Non-pigmented ciliary epithelial cell (primary cell): ENCODE measurements around the gene CLIP4.

Experiments used
- DNase-seq: peaks from one replicate; pipeline ENCODE4 v3.0.0-alpha.2; 2010; ENCODE audit warnings: low read depth

The CLIP4 gene

DNA sequence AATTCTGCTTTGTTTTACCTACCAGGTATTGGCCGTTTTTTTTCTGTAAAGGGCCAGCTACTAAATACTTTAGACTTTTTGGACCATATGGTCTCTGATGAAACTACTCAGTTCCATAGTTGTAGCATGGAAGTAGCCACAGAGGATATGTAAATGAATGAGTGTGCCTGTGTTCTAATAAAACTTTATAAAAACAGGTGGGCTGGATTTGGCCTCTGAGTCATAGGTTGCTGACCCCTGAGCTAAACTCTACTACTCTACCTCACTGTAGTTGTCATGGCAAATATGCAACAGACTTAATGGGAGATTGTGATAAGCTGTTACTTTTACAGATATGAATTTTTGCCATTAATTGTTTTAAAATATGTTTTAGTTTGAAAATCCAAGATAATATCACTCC lies 19.7 kb downstream of the CLIP4 start:
- no peak for DNase-seq

DNA sequence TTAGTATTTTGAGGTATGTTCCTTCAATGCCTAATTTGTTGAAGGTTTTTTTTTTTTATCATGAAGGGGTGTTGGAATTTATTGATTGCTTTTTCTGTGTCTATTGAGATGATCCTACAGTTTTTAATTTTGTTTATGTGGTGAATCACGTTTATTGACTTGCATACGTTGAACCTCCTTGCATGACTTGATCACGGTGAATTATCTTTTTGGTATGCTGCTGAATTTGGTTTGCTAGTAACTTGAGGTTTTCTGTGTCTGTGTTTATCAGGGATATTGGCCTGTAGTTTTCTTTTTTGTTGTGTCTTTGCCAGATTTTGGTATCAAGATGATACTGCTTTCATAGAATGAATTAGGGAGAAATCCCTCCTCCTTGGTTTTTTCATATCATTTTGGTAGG lies 23.9 kb downstream of the CLIP4 start:
- no peak for DNase-seq

DNA sequence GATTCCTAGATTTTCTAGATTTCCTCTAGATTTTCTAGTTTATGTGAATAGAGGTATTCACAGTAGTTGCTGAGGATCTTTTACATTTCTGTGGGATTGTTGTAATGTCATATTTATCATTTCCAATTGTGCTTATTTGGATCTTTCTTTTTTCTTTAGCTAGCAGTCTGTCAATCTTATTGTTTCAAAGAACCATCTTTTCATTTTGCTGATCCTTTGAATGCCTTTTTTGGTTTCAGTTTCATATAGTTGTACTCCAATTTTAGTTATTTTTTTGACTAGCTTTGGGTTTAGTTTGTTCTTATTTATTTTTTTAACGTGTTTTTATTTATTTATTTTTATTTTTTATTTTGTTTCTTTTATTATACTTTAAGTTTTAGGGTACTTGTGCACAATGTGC lies 24.5 kb downstream of the CLIP4 start:
- no peak for DNase-seq

DNA sequence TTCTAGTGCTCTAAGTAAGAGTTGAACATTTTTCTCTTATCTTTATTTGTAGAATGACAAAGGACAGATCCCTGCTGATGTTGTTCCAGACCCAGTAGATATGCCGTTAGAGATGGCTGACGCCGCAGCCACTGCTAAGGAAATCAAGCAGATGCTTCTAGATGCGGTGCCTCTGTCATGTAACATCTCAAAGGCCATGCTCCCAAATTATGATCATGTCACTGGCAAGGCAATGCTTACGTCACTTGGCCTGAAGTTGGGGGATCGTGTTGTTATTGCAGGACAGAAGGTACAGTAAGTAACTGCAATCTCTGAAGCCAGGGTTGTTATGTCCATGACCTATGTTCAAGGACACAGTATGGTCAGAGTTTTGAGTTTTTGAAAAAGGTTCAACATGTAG lies 28.4 kb downstream of the CLIP4 start:
- DNase-seq: no peak

DNA sequence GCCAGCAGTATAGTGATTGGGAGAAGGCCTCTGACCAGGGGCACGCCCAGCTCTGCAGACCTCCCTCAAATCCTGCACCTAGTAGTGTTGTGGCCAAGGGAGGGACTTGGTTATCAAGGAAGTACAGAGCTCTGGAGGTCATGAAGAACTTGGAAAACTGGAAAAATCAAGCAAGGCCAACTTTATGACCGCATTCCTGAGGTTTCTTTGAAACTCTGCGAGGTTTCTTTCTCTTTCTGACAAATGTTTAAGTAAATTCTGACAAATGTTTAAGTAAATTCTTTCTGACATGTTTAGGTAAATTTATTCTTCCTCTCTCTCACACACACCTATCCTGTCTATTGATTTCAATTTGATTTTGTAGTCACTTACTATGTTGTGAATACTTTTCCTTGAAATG lies 31.0 kb downstream of the CLIP4 start:
- DNase-seq: no peak

DNA sequence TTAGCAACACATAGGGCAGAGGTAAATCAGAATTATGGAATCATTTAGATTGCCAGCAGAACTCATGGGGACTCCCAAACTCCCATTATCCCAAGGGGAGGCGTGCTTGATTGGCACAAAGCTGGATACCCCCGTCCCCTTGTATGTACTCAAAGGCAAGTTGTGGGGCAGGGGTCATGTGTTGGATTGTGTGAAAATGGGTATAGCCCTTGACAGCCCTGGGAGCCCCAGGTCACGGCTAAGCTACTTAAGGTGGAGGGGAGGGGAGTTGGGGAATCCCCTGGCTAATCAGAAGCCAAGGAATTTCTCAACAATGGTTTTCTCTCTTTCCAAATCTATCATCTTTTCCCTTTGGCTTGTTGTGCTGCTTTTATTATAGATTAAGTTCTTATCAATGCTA lies 32.7 kb downstream of the CLIP4 start:
- no peak for DNase-seq

DNA sequence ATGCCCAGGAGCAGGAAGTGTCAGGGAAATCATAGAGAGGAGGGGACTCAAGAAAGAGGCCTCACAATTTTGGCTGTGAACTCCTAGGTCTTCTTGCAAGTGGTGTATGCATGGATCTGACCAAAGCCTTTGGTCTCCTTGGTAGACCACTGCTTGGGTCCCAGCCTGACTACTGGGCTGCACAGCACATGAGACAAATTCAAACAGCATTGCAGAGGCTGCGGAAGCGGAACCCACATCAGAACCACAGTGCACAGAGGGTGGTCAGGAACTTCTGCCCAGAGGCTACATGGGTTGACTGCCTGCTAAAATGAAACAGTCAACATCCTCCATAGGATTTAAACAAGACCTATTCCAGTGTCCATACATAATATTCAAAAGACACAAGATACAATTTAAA lies 39.4 kb downstream of the CLIP4 start:
- no peak for DNase-seq

DNA sequence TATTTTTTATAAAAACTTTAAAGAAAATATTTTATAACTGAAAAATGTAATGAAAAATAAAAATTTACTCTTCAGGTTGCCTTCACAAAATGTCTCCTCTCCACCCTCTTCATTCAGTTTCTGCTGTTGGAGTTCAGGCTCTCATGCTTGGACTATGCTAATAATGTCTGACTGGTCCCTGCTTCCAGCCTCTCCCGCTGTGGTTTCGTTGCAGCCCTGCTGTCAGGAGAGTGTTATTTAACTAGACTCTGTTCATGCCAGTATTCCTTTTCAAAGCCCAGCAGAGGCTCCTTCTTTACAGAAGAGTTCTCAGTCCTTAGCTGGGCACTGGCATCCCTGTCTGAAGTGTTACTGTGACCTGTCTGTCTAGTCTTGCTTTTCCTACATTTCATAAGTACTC lies 40.4 kb downstream of the CLIP4 start:
- no peak for DNase-seq

DNA sequence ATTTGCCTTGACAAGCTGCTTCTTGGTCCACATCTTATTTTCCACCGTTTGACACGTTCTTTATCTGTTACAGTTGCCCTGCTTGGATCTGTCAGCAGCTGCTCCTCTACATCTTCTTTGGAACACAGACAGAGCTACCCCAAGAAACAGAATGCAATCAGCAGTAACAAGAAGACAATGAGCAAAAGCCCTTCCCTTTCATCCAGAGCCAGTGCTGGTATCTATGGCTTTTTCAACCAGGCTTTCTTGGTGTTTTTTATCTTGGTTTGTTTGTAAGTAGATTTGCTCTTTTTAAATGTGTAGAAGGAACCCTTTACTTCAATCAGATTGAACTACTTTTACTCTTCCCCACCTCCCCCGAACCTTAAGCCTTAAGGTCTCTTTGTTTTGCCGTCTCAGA lies 41.9 kb downstream of the CLIP4 start:
- no peak for DNase-seq

DNA sequence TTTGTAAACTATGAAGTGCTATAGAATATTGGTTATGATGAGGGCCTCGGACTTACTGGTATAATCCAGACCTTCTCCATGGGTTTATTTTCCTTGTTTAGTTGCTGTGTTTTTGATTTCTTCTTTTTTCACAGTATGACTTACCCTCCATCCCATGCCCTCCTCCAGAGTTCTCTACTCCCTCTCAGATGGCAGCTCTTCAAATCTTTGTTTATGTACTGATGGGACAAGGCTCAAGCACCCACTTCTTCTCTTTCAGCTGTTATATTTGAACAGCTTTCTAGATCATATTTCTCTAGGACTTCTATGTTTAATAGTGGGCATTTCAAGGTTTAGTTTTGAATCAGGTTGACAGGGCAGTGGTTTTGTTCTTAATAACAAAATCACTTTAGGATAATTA lies 43.9 kb downstream of the CLIP4 start:
- DNase-seq: no peak

DNA sequence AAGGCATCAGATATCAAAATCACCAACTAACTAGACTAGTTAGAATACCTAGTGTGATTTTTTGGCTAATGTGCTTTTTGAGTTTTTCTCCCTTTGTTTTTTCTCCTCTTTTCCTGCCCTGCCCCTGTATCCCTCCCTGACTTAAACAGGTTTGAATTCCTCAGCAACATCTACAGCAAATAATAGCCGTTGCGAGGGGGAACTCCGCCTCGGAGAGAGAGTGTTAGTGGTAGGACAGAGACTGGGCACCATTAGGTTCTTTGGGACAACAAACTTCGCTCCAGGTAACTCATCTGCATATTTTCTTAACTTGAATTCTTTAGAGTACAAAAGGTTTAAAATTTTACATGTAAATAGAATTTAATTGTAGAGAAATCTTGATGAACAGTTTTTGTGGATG lies 45.0 kb downstream of the CLIP4 start:
- no peak for DNase-seq

DNA sequence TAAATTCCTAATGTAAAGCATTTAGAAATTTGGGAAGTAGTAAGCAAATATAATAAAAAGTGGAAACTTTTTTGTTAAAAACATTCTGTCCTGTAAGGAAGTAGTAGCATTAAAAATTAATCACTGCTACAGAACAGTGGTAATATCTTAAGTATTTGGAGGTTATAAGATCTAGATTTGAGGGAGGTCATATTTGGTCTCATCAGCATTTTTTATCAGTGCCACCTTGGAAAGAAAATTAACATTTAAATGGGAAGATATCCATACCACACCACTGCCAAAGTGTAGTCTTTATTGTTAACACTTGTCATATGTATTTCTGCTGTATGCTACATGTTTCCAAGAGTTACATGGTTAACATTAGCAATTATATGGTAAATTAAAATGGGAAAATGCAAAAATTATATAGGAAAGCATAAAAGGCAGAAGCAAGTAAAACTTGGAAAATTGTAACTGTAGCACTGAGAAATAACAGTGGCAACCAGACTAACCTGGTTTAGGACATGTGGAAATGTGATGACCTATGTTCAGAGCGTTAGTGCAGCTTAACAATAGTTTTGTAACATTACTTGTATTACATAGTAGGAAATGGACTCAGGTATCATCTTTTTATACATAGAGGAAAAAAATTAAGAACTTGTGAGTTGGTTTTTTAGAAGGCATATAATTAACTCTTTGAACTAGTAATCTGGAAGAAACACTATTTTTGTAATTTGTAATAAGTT lies 47.2 kb downstream of the CLIP4 start:
- no peak for DNase-seq

DNA sequence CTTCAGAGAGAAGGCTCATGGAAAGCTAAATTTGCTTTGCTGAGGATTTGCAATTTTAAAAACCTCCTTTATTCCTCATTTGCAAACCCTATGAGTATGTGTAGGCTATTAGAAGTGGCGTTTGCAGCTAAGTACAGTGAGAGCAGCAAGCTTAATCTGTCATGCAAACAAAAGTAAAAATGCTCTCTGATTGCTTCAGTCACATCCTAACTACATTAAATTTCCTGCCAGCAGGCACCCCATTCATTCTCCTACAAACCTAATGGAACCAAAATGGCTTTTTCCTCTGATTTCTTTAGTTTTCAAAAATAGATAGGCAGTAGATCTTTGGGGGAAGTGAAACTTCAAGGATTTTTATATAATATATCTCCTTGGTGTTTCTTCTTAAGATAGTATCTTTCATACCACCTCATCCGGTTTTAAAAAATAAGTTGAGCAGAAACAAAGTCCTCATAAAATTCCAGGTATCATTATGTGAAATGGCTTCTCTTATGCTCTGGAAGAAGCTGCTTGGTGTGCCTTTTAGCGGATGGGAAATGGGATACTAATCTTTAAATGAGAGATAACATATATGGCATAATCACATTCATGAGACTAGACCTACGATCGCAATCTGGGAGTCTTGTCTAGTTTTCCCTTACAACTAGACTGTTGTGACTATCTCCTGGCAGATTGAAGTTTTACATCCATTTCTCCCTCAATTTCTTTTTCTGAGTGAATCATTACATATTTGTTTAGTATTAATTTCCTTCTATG lies 49.1 kb downstream of the CLIP4 start:
- DNase-seq: no peak

DNA sequence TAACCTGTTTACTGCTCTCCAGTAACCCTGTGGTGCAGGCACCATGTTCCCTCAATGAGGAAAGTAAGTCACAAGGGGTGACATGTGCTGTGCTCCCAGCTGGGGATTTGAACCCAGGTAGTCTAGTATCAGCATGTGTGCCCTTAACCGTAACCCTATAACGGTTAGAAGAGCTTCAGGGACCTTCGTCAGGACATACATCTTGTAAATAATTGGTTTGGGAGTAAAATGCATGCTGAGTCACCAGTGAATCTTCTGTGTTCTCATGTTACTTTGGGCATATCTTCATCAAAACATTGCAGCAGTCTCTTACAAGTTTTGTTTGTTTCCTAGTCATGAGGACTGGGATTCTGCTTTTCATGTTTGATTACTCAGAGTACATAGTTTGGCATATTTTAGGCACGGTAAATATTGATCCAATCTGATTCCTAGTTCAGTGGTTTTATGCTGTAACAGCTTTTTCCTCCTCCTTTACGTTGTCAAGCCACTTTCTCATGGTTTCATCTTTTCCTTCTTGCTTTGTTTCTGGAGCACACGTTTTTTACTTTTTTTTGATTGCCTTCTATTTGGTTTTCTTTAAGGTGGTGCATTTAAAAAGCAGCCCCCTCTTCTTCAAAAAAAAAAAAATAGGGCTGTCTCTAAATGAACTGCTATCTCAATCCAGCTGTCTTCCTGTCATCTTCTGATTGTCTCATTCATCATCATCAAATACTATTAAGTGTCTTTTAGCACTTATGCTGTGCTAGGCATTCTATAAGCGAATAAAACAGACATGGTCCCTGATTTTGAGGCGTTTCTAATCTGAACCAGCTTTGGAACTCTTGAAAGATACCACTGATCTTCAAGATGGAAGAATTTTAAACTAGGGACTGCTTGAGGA lies 50.4 kb downstream of the CLIP4 start:
- DNase-seq: peak; percentile 56

DNA sequence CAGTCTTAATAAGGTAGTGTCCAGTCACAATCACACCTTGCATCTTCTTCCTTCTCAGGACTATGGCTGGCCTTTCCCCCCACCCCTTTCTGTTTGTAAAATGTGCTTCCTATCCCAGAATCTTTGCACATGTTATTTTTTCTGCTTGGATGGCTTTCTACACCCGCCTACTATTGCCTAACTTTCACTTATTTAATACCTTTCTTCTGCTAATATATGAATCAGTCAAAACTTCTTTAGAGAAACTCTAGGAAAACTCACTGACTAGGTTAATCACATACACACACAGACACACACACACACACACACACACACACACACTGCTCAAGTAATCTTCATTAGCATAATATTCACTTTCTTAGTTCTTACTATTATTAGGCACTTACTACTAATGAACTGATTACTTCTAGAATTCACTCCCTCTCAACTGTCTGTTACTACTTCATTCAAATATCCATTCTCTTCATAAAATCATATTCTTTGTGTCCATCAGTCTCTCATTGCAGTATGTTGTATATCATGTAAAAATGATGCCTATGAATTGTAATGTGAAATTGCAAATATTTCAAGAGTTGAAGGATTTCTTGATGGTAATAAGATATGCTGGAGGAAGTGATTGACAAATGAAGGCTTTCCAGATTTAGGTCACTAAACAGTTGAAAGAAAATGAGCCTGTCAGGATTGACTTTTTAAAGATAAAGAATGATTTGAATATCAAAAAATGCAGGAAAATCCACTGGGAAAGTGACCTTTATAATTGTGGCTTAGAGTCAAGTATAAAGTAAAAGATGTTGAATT lies 51.2 kb downstream of the CLIP4 start:
- no peak for DNase-seq

DNA sequence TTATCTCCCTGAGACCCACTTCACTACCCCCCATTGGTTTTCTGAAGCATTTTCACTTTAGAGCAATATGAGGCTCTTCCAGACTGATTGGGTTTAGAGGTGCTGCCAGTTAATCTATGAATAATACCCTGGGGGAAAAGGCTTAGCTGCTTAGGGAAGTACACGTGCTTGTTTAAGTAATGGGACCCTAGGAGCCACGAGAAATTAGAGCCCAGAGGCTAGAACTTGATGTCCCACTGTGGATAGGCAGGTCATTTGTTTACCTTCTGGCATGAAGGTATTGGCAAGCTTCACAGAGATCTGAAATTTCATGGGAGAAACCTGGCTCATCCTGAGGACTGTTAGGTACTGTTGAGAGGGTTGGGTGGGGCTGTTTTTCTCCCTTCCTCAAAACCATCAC lies 59.7 kb downstream of the CLIP4 start:
- DNase-seq: no peak

DNA sequence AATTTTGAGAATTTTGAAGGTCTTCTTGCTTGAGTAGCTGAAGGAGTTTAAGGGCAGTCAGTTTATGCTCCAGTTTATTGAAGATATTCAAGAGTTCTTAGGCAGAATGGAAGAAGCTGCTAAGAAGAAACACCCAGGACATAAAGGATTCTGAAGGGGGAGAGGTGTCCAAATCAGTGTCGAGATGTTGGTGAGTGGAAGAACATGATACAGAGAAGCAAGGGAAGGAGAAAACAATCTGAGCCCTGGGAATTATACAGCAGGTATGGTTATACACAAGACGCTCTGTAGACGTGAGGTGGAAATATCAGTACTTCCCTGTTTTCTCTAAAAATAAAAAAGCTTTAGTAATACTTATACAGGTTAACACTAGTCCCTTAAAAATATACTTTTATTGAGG lies 60.1 kb downstream of the CLIP4 start:
- no peak for DNase-seq

DNA sequence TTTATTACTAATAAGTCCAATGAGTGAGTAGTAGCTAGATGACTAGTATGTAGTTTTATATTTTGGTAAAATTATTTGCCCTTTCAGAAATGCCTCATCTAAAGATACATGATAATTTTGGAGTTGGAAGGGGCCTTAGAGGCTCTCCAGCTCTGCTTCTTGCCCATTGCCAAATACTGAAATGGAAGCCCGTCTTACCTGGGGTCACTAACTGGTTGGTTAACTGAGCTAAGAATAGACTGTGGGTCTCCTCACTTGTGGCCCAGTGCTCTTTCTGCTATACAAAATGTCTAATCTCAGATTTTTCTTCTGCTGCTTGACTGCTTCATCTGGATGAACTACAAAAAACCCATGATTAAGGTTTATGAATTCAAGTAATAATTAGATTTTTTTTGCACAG lies 67.1 kb downstream of the CLIP4 start:
- DNase-seq: no peak

DNA sequence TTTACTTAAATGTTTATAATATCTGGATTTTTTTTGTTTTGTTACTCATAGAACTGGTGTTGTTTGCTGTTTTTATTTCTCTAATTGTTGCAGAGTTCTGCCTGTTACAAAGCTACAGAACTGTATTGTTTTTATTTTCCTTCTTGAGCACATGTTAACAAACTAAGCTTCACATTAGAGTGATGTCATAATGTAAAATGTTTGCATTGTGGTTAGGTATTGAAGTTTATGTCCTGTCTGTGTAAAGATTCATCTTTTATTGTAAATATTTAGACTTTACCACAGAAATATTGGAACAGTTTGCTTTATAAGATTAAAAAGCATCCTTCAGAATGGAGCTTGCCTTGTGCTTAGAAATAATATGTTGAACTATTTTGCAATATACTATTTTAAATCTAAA lies 67.7 kb downstream of the CLIP4 start:
- DNase-seq: no peak

DNA sequence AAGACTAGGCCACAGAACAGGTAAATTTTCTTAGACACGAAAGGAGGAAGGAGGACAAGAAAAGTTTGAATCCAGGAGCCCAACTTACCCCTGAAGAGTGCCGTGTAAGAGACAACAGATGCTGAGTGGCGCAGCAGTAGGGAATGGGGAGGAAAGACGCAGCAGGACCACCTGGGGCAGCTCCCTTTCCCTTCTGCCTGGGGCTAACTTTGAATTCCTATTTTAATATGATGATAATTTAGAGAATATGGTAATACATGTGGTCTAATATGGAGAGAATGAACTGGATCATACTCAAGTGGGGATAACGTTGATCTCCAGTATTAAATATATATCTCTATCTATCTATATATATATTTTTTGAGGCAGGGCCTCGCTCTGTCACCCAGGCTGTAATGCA lies 69.3 kb downstream of the CLIP4 start:
- no peak for DNase-seq

DNA sequence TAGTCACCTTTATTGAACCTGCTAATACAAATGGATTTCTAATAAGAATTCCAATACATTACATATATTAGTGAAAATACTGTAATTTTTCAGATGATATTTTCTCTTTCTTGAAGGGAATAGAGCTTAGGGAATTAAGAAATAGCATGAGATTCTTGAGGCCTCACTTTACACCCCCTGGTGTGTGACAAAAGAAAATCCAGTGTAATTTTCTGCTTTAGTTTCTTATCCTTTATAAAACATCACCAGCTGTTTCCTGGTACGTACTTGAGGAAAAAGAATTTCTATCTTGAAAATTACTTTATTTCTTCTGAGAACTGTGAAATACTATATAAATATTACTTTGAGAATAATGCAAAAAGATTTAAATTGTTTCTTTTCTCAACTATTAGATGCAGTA lies 71.6 kb downstream of the CLIP4 start:
- no peak for DNase-seq

DNA sequence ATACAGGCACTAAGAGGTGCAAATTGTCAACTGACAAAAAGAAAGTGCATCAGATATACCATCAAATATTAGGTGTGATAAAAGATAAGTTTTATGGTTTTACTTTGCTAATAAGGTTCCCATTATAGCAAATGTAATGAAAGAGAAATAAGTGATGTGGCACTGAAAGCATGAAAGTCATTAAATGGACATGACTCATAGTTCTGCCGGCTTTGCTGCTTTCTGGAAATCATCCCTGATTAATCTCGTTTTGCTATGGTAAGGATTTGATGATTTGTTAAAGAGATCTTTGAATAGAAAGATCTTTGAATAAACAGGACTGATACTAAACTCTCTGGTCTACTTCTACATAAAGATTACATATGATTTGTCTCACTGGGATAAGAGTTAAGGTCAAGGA lies 72.7 kb downstream of the CLIP4 start:
- DNase-seq: no peak
